SU-DHL-6 (cell line): ENCODE measurements around the gene NDN.

Experiments used
- H2AFZ ChIP-seq: fragments of 200-600 bp; sonication (generic); 2 replicates; pipeline ENCODE4 v1.6.1; 2014; ENCODE audit warnings: low read depth, mild to moderate bottlenecking, moderate library complexity, mixed read lengths, antibody characterized with exemption, low read length; ENCODE audit not compliant: severe bottlenecking
- H3F3A ChIP-seq: fragments of 200-600 bp; shearing (Covaris generic); 2 replicates; pipeline ENCODE4 v1.6.0; 2016; ENCODE audit warnings: antibody characterized with exemption, mild to moderate bottlenecking; ENCODE audit not compliant: insufficient read depth
- H3K27ac ChIP-seq: fragments of 200-600 bp; sonication (generic); 2 replicates; pipeline ENCODE4 v1.5.1; 2016; ENCODE audit warnings: low read depth, mild to moderate bottlenecking, low read length, moderate library complexity, mixed read lengths
- H3K27me3 ChIP-seq: fragments of 200-600 bp; sonication (generic), shearing (Covaris generic); 2 replicates; pipeline ENCODE4 v1.6.0; 2014; ENCODE audit warnings: mild to moderate bottlenecking, low read length
- H3K36me3 ChIP-seq: fragments of 200-600 bp; sonication (generic); 2 replicates; pipeline ENCODE4 v1.6.1; 2014; ENCODE audit warnings: mild to moderate bottlenecking, low read length, mixed read lengths
- H3K4me2 ChIP-seq: fragments of 300-600, 200-600 bp; shearing (Covaris generic), sonication (generic); 2 replicates; pipeline ENCODE4 v1.6.0; 2014; ENCODE audit warnings: low read length, low read depth, mild to moderate bottlenecking; ENCODE audit not compliant: poor library complexity, severe bottlenecking
- H3K4me3 ChIP-seq: fragments of 200-600 bp; sonication (generic); 2 replicates; pipeline ENCODE4 v1.5.1; 2014; ENCODE audit warnings: antibody characterized with exemption, low read length, mild to moderate bottlenecking, mixed read lengths; ENCODE audit not compliant: insufficient read depth, poor library complexity, severe bottlenecking
- H3K79me2 ChIP-seq: fragments of 200-600 bp; sonication (generic); 2 replicates; pipeline ENCODE4 v1.6.1; 2014; ENCODE audit warnings: mild to moderate bottlenecking, low read length, moderate library complexity; ENCODE audit not compliant: insufficient read depth
- H3K9ac ChIP-seq: fragments of 200-600 bp; sonication (generic); 2 replicates; pipeline ENCODE4 v1.7.0; 2014; ENCODE audit warnings: mild to moderate bottlenecking, low read length
- H3K9me2 ChIP-seq: fragments of 200-600 bp; sonication (generic); replicated peaks from 2 replicates; pipeline ENCODE4 v1.6.1; 2014; ENCODE audit warnings: low read length; ENCODE audit not compliant: insufficient read depth
- H3K9me3 ChIP-seq: fragments of 200-600 bp; sonication (generic); 2 replicates; pipeline ENCODE4 v1.6.1; 2014; ENCODE audit warnings: low read length, mixed read lengths; ENCODE audit not compliant: insufficient read depth
- H4K20me1 ChIP-seq: fragments of 200-600 bp; sonication (generic); 2 replicates; pipeline ENCODE4 v1.6.1; 2014; ENCODE audit warnings: low read depth, mild to moderate bottlenecking, antibody characterized with exemption, low read length, moderate library complexity, mixed read lengths
- EZH2phosphoT487 ChIP-seq: fragments of 200-600 bp; sonication (generic), shearing (Covaris generic); conservative IDR thresholded peaks from 2 replicates; pipeline ENCODE4 v1.6.1; 2018; ENCODE audit warnings: mild to moderate bottlenecking, antibody characterized with exemption, low read length, moderate library complexity, mixed read lengths
- TF ChIP-seq, protein P1 (sequence below): fragments of 200-600 bp; sonication (generic); IDR thresholded peaks from one replicate; pipeline ENCODE4 v1.5.1; 2017; ENCODE audit warnings: antibody characterized with exemption, mild to moderate bottlenecking, low read length, moderate library complexity; ENCODE audit not compliant: insufficient read depth, poor library complexity, severe bottlenecking

Gene NDN

DNA sequence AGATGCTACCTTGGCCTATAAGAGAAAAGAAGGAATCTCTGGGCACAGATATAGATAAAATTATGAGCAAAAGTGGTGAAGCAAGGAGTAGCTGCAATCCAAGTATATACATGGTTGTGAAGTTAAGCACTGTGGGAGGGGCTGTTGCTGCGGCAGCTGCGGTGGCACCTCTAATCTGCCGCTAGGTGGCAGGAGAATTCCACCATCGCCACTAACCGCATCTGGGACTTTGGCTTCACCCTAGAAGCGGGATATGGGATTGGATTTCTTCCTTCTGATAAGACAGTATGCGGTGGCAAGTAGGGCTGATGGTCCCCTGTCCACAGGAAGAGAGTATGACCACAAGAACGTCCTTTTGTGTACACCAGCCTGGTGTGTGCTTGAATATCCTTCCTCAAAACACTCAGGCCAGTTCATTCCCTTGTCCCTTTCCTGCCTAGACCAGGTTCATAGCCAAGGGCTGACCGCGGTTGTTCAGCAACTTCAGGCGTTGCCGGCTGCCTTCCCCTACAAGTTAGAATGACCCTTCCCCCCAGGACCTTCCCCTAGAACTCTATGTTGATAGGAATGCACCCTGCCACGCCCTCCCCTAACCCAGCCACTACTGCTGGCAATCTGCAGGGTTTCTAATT lies 44.6 kb downstream of the NDN start:
- H3K36me3 ChIP-seq: no peaks in the 10 kb centered on the region
- H2AFZ ChIP-seq: no peak overlapping the region
- no peaks in the 10 kb centered on the region for H3K9me3 ChIP-seq
- H3K9ac ChIP-seq: no peak overlapping the region
- no peaks in the 10 kb centered on the region for H3K79me2 ChIP-seq
- no peaks in the 10 kb centered on the region for H3F3A ChIP-seq
- TF ChIP-seq EZH2phosphoT487: no peak
- TF ChIP-seq, protein P1, sequence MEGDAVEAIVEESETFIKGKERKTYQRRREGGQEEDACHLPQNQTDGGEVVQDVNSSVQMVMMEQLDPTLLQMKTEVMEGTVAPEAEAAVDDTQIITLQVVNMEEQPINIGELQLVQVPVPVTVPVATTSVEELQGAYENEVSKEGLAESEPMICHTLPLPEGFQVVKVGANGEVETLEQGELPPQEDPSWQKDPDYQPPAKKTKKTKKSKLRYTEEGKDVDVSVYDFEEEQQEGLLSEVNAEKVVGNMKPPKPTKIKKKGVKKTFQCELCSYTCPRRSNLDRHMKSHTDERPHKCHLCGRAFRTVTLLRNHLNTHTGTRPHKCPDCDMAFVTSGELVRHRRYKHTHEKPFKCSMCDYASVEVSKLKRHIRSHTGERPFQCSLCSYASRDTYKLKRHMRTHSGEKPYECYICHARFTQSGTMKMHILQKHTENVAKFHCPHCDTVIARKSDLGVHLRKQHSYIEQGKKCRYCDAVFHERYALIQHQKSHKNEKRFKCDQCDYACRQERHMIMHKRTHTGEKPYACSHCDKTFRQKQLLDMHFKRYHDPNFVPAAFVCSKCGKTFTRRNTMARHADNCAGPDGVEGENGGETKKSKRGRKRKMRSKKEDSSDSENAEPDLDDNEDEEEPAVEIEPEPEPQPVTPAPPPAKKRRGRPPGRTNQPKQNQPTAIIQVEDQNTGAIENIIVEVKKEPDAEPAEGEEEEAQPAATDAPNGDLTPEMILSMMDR: peak; percentile 81
- no peak overlapping the region for H3K4me3 ChIP-seq
- H3K27ac ChIP-seq: no peak overlapping the region
- no peaks in the 10 kb centered on the region for H4K20me1 ChIP-seq
- no peaks in the 10 kb centered on the region for H3K27me3 ChIP-seq
- H3K9me2 ChIP-seq: no peaks in the 10 kb centered on the region
- no peak overlapping the region for H3K4me2 ChIP-seq
